SIG-M5 (cell line): ENCODE measurements around the gene TPX2.

Source experiments
- DNase-seq: peaks from one replicate; lab custom pipeline; 2025; lab: John Stamatoyannopoulos, UW

The TPX2 gene

GRCh38 chr20:31831211-31831610 lies 92.1 kb downstream of the TPX2 start:
- DNase-seq = no peak

GRCh38 chr20:31831771-31832306 lies 92.7 kb downstream of the TPX2 start:
- no peak for DNase-seq

GRCh38 chr20:31833130-31833930 lies 94.2 kb downstream of the TPX2 start:
- no peak for DNase-seq

GRCh38 chr20:31833931-31834521 lies 94.9 kb downstream of the TPX2 start:
- DNase-seq = no peak

GRCh38 chr20:31835554-31835953 lies 96.5 kb downstream of the TPX2 start:
- DNase-seq = no peak

GRCh38 chr20:31835977-31836852 lies 97.1 kb downstream of the TPX2 start:
- DNase-seq = no peak

- no peak for DNase-seq
Measured at GRCh38 chr20:31836853-31837608, 97.9 kb downstream of the TPX2 start.

- no peak for DNase-seq
Measured at GRCh38 chr20:31837896-31838397, 98.9 kb downstream of the TPX2 start.

- no peak for DNase-seq
Measured at GRCh38 chr20:31838646-31839292, 99.7 kb downstream of the TPX2 start.

GRCh38 chr20:31839782-31840487 lies 100.8 kb downstream of the TPX2 start:
- DNase-seq = no peak

- no peak for DNase-seq
Measured at GRCh38 chr20:31840906-31841816, 102.1 kb downstream of the TPX2 start.

GRCh38 chr20:31841928-31842327 lies 102.8 kb downstream of the TPX2 start:
- no peak for DNase-seq

- DNase-seq = no peak
Measured at GRCh38 chr20:31842471-31843157, 103.5 kb downstream of the TPX2 start.

- DNase-seq = no peak
Measured at GRCh38 chr20:31843288-31843687, 104.2 kb downstream of the TPX2 start.

- no peak for DNase-seq
Measured at GRCh38 chr20:31843881-31844280, 104.8 kb downstream of the TPX2 start.

- no peak for DNase-seq
Measured at GRCh38 chr20:31844737-31845299, 105.7 kb downstream of the TPX2 start.

- no peak for DNase-seq
Measured at GRCh38 chr20:31845300-31845863, 106.3 kb downstream of the TPX2 start, which contains the start of gene FOXS1. Gene FOXS1, minus strand, starts transcription at chr20:31845604. Its CDS starts 62 bp downstream, at chr20:31845542.

GRCh38 chr20:31846793-31847138 lies 107.7 kb downstream of the TPX2 start:
- no peak for DNase-seq
